B cell (primary cell): ENCODE data around the gene GDE1. TPM values are rescaled to one million over a fixed set of nuclear protein-coding genes. Genes with fewer than 3 reads are reported as not detected.

Experiments
- ATAC-seq: fragments of 200-7000 bp; cut with Tn5 transposase; one replicate; pipeline ENCODE4 v1.10.0; 2021; ENCODE audit warnings: low read depth, mild to moderate bottlenecking, moderate number of reproducible peaks, moderate library complexity
- CTCF ChIA-PET: fragments of 350-600 bp; sonication (Branson Sonifier 250); formaldehyde crosslinking; loops from one replicate; lab custom pipeline; 2021; ENCODE audit warnings: antibody characterized with exemption, inconsistent platforms; lab: Charles Lee
- POLR2A ChIA-PET: fragments of 350-600 bp; sonication (Branson Sonifier 250); formaldehyde crosslinking; loops from one replicate; lab custom pipeline; 2021; ENCODE audit warnings: antibody characterized with exemption; lab: Charles Lee
- DNase-seq: peaks from one replicate; pipeline ENCODE4 v3.0.0; 2013
- H2AFZ ChIP-seq: 2 replicates; pipeline ENCODE4 v1.6.1; 2012; ENCODE audit warnings: mild to moderate bottlenecking, low read depth, low read length; ENCODE audit not compliant: insufficient read depth, poor library complexity, severe bottlenecking
- H3K27ac ChIP-seq, 2 donors: 1 replicate in 1 of 2; 2 replicates in 1 of 2; pipeline ENCODE4 v1.5.1; 2012 to 2013; ENCODE audit warnings: low read length in 2 of 2, mild to moderate bottlenecking in 2 of 2, moderate library complexity in 1 of 2
- H3K27me3 ChIP-seq, 4 experiments: fragments of 200-600 bp in 1 of 4; sonication (generic) in 1 of 4; replicated peaks in 1 of 4; 1 replicate in 2 of 4; 2 replicates in 2 of 4; pipeline versions ENCODE4 v1.6.1 to v1.7.0; 2013 to 2016; ENCODE audit warnings: low read length in 3 of 4, mild to moderate bottlenecking in 2 of 4, mixed read lengths in 1 of 4, moderate library complexity in 1 of 4; ENCODE audit not compliant: insufficient read depth in 4 of 4, control insufficient read depth in 3 of 4; ENCODE audit errors: control extremely low read depth in 1 of 4
- H3K36me3 ChIP-seq, 2 experiments: replicated peaks in 1 of 2; 1 replicate in 1 of 2; 2 replicates in 1 of 2; pipeline versions ENCODE4 v1.6.1 to v1.7.1; 2013; ENCODE audit warnings: low read length in 1 of 2; ENCODE audit not compliant: insufficient read depth in 2 of 2, control insufficient read depth in 1 of 2; ENCODE audit errors: control extremely low read depth in 1 of 2, extremely low read depth in 1 of 2
- H3K4me1 ChIP-seq, 2 donors: fragments of 200-600 bp in 1 of 2; sonication (generic) in 1 of 2; 1 replicate in 1 of 2; 2 replicates in 1 of 2; pipeline versions ENCODE4 v1.5.1 to v1.6.1; 2013 to 2017; ENCODE audit warnings: low read length in 2 of 2; ENCODE audit not compliant: control insufficient read depth in 2 of 2, insufficient read depth in 2 of 2
- H3K4me2 ChIP-seq: replicated peaks from 2 replicates; pipeline ENCODE3; 2012; ENCODE audit warnings: mild to moderate bottlenecking, low read depth, low read length; ENCODE audit not compliant: poor library complexity, severe bottlenecking
- H3K4me3 ChIP-seq, 5 experiments: fragments of 200-600 bp in 1 of 5; sonication (generic) in 1 of 5; 1 replicate in 3 of 5; 2 replicates in 2 of 5; pipeline versions ENCODE4 v1.5.1 to v1.7.0; 2011 to 2016; ENCODE audit warnings: low read length in 4 of 5, mild to moderate bottlenecking in 4 of 5, low read depth in 2 of 5, control low read depth in 1 of 5, moderate library complexity in 1 of 5; ENCODE audit not compliant: insufficient read depth in 1 of 5; ENCODE audit errors: control extremely low read depth in 1 of 5, extremely low read depth in 1 of 5
- H3K79me2 ChIP-seq: fragments of 200-600 bp; sonication (generic); one replicate; pipeline ENCODE4 v1.6.0; 2016; ENCODE audit warnings: low read length; ENCODE audit not compliant: control insufficient read depth, insufficient read depth
- H3K9ac ChIP-seq: fragments of 200-600 bp; sonication (generic); 2 replicates; pipeline ENCODE4 v1.6.1; 2017; ENCODE audit warnings: mild to moderate bottlenecking, low read length, moderate library complexity
- H3K9me3 ChIP-seq, 3 donors: one replicate each; pipeline versions ENCODE4 v1.6.1 to v1.7.1; 2013; ENCODE audit warnings: low read length in 2 of 3; ENCODE audit not compliant: control insufficient read depth in 2 of 3, insufficient read depth in 1 of 3; ENCODE audit errors: control extremely low read depth in 1 of 3
- H4K20me1 ChIP-seq: 2 replicates; pipeline ENCODE4 v1.6.0; 2012; ENCODE audit warnings: mild to moderate bottlenecking, low read length; ENCODE audit not compliant: insufficient read depth, control insufficient read depth, poor library complexity, severe bottlenecking
- H3K27ac Mint-ChIP-seq: one replicate; pipeline ENCODE4 v1.8.0; 2021; ENCODE audit warnings: mixed read lengths
- H3K27me3 Mint-ChIP-seq: one replicate; pipeline ENCODE4 v1.8.0; 2021; ENCODE audit warnings: mixed read lengths
- H3K4me1 Mint-ChIP-seq: one replicate; pipeline ENCODE4 v1.8.0; 2021; ENCODE audit warnings: mixed read lengths
- H3K4me3 Mint-ChIP-seq: one replicate; pipeline ENCODE4 v1.8.0; 2021; ENCODE audit warnings: mixed read lengths
- H3K9me3 Mint-ChIP-seq: one replicate; pipeline ENCODE4 v1.8.0; 2022; ENCODE audit warnings: mixed read lengths; ENCODE audit not compliant: insufficient read depth
- CTCF ChIP-seq: fragments of 200-600 bp; IDR thresholded peaks from one replicate; pipeline ENCODE4 v1.8.0; 2022; ENCODE audit warnings: antibody characterized with exemption, mild to moderate bottlenecking
- EZH2 ChIP-seq: IDR thresholded peaks from 2 replicates; pipeline ENCODE4 v1.6.1; 2012; ENCODE audit warnings: borderline replicate concordance, low read depth, mild to moderate bottlenecking, moderate library complexity, low read length; ENCODE audit not compliant: insufficient read depth, poor library complexity, severe bottlenecking
- WGBS: methylation state at CpG from one replicate; pipeline ENCODE4 v1.1.5; 2013; ENCODE audit warnings: missing lambda C conversion rate; ENCODE audit not compliant: insufficient coverage; 5-methylcytosine and 5-hydroxymethylcytosine counted together
- intact Hi-C: fragments of 100-400 bp; cut with micrococcal nuclease; formaldehyde crosslinking; loops from one replicate; pipeline ENCODE4 v1.10.0; 2022
- polyA plus RNA-seq: library from polyadenylated mRNA; depleted of rRNA; stranded (reverse); fragments of >200 nt; gene quantifications from 2 replicates; pipeline ENCODE4 v1.2.3, GENCODE V29; 2012
- total RNA-seq, 2 donors: library from RNA; stranded (reverse); fragments of 120-200 nt in 1 of 2; gene quantifications; 1 replicate in 1 of 2; 2 replicates in 1 of 2; pipeline versions ENCODE4 v1.2.3 to v1.2.4, GENCODE V29; 2013 to 2022

GDE1 gene
- total and polyA plus RNA-seq, 2 donors (not counting 1 experiment from before 2014, with no cell fraction given) = 10.0 to 25.3 TPM

DNA sequence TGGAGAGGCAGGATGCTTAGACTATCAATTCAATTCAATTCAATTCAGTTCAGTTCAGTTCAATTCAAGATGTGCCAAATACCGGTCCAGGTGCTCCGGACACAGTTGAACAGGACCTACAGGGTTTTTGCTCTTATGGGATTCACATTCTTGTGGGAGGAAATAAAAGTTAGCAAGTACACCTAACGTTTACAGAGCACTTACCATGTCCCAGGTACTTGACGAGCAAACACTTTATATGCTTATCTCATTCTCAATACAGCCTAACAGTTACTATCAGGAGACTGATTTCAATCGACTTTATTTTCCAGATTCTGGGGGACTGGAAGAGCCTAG is 467 bp upstream of the GDE1 start:
- no peaks in the 10 kb centered on the region for H3K9me3 ChIP-seq
- intact Hi-C loops = loop anchor here (2.0 to 10.0 kb wide), 3 partner anchors 312 to 1222 kb away; partner anchors contain the start of genes SMG1 and THUMPD1
- H2AFZ ChIP-seq = peak overlapping the region; percentile 89
- H3K4me1 ChIP-seq = peaks cover 19 to 37% of the 10 kb centered on the region in 2 donors
- Mint-ChIP-seq H3K27me3 (no peaks in the 10 kb centered on the region), H3K9me3 (no peaks in the 10 kb centered on the region), H3K4me3 (peak overlapping the region; percentile 95), H3K27ac (peak overlapping the region; percentile 89), H3K4me1 (peaks cover 37% of the 10 kb centered on the region)
- no peaks in the 10 kb centered on the region for H3K27me3 ChIP-seq
- POLR2A ChIA-PET = no interaction called here
- H3K79me2 ChIP-seq = peaks cover 40% of the 10 kb centered on the region
- no peaks in the 10 kb centered on the region for H3K36me3 ChIP-seq
- TF ChIP-seq EZH2 (no peak), CTCF (no peak)
- ATAC-seq (no peak), DNase-seq (no peak)
- H4K20me1 ChIP-seq = no peaks in the 10 kb centered on the region
- H3K4me3 ChIP-seq = peak overlapping the region in 3 of 5 experiments; percentile 79 to 87 (median 81)
- peak overlapping the region; percentile 78 for H3K9ac ChIP-seq
- H3K27ac ChIP-seq = peak overlapping the region; percentile 39 to 75
- no CpG with 5 or more reads among the region's 5 CpGs for WGBS
- CTCF ChIA-PET = interaction anchor here (1.1 to 1.5 kb wide), 2 partner anchors 20 to 37 kb away, joined by 3 to 4 read pairs; no protein-coding TSS in a partner anchor
- peak overlapping the region; percentile 81 for H3K4me2 ChIP-seq

GRCh38 chr16:19520861-19521331 is 1.0 kb downstream of the GDE1 start:
- intact Hi-C loops = loop anchor here (5.0 to 10.0 kb wide), 2 partner anchors 594 to 1224 kb away; partner anchors contain the start of genes SMG1 and THUMPD1
- peak overlapping the region; percentile 89 for H3K27ac Mint-ChIP-seq
- Histone ChIP-seq H3K27me3 (no peaks in the 10 kb centered on the region), H3K79me2 (peaks cover 41% of the 10 kb centered on the region), H3K4me1 (peaks cover 19 to 37% of the 10 kb centered on the region in 2 donors), H3K9me3 (no peaks in the 10 kb centered on the region), H4K20me1 (no peaks in the 10 kb centered on the region), H3K36me3 (peaks cover 0 to 6% of the 10 kb centered on the region in 2 experiments), H3K27ac (peak overlapping the region; percentile 39 to 75), H2AFZ (peak overlapping the region; percentile 89), H3K4me3 (peak overlapping the region; percentile 56 to 87 (median 79)), H3K9ac (peak overlapping the region; percentile 78), H3K4me2 (peak overlapping the region; percentile 81)
- peak overlapping the region; percentile 95 for H3K4me3 Mint-ChIP-seq
- H3K4me1 Mint-ChIP-seq = peaks cover 37% of the 10 kb centered on the region
- DNase-seq (peak; percentile 26), ATAC-seq (no peak)
- H3K9me3 Mint-ChIP-seq = no peaks in the 10 kb centered on the region
- ChIA-PET POLR2A (interaction anchor here (0.8 kb wide), 1 partner anchor 35 kb away, joined by 4 read pairs; the partner anchor contains the start of gene VPS35L), CTCF (interaction anchor here (0.7 to 2.3 kb wide), 6 partner anchors 15 to 1757 kb away, joined by 3 to 15 read pairs (median 4); partner anchors contain the start of gene VPS35L)
- TF ChIP-seq CTCF = no peak
- no peak for TF ChIP-seq EZH2
- H3K27me3 Mint-ChIP-seq = no peaks in the 10 kb centered on the region
- 21% methylated on average over 3 of the region's 8 CpGs for WGBS
